NCI-H1417 (cell line): ENCODE results near the gene TUBB.
A peak's percentile ranks its signal among the peaks of the same experiment; 100 is the strongest.

Experiments used
- DNase-seq, 3 experiments: peaks; one replicate each; lab custom pipeline; 2025; lab: John Stamatoyannopoulos, UW

The TUBB gene

DNA sequence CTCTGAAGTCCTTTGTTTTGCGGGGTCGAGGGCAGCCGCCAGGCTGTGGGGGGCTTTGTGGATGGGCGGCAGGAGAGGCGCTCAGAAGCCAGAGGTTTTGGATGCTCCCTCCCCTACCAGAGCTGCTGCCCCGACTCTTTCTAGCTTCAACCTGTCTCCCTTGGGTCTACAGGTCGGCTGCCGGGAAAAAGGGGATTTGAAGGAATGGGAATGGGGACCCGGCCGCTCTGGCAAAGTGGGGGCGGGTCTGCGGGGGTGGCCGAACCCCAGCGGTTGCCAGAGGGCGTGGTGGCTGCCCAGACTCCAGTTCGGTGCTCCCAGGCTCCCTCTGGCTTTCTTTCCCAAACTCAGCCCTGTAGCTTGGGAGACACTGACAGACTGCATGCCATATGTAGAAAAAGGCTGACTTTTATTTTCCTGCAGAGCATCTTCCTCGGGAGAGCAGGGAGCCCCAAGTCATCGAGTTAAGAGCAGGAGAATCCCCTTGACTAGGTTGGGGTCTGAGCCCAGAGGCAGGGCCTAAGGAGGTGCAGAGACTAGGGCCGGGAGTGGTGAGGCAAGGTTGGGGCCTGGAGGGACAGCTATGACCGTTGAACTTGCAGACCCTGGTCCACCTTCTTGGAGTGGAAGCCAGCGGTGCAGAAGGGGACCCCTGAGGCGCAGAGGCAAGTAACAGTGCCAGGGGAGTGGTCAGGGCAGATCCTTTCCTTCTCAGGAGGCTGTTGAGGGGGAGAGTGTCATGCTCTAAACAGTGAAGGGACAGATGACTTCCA lies 32.3 kb upstream of the TUBB start:
- DNase-seq: no peak

DNA sequence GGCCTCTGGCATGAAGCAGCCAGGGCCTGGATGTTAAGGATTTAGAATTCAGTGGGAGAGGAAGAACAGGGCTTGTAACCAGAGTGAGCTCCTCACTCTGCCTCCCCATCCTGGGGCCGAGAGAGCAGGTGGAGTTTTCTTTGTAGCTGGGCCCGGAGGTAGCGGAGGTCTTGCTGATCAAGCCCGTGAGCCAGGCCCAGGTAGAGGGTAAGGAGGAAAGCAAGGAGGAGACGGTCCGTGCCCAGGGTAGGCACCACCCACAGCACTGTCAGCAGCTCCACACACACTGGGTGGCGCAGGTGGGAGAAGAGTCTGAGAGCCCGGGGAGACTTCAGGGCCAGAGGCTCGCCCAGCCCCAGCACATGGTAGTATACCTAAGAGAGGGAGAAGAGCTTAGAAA lies 31.6 kb upstream of the TUBB start:
- no peak for DNase-seq

DNA sequence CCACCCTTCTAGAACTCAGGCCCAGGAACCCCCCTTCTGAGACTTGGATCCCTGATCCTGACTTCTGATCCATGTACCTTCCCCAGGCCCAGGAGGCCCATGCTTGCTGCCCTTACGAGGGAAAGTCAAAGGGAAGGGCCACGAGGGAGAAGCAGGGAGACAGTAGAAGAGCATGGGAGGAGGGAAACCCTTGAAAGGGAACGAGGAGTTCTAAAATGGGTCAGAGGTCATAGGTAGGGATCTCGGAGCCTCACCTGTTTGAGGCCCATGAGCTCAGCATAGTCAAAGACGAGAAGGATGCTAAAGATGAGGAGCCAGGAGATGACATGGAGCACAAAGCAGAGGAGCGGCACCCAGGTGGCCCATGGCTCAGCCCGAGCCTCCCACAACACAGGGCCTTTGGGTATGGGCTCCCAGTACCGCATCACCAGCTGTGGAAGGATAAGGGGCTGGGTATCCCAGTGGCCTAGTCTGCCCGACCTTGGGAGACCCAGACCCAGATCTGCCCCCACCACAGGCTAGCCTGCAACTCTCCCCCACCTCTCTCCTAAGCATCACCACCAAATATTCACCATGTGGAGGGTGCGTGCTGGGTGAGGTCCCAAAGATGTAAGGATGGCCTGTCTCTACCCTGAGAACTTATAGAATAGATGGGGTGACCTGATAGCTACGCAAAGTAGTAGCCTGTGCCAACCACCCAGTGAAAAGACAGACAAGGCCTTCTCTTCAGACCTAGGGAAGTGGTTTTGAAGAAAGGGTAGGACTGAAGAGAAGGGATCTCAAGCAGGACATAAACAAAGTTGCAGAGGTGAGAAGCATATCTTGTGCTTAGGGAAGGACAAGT lies 30.9 kb upstream of the TUBB start:
- no peak for DNase-seq

DNA sequence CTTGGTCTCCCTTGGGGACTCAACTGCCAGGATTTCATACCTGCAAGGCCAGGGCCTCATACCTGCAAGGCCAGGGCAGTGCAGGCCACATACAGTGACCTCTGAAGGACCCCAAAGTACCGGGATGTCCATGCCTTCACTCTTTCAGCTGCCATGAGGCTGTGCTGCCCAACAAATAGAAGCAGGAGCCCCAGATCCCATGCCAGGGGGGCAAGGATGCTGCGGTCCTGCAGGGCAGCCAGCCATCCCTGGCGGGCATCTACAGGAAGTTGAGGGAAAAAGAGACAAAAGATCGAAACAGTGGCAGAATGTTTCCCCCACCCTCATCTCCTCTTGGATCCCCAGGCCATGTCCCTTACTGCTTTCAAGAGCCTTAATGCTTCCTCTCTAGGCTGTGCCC lies 30.2 kb upstream of the TUBB start:
- DNase-seq: no peak

DNA sequence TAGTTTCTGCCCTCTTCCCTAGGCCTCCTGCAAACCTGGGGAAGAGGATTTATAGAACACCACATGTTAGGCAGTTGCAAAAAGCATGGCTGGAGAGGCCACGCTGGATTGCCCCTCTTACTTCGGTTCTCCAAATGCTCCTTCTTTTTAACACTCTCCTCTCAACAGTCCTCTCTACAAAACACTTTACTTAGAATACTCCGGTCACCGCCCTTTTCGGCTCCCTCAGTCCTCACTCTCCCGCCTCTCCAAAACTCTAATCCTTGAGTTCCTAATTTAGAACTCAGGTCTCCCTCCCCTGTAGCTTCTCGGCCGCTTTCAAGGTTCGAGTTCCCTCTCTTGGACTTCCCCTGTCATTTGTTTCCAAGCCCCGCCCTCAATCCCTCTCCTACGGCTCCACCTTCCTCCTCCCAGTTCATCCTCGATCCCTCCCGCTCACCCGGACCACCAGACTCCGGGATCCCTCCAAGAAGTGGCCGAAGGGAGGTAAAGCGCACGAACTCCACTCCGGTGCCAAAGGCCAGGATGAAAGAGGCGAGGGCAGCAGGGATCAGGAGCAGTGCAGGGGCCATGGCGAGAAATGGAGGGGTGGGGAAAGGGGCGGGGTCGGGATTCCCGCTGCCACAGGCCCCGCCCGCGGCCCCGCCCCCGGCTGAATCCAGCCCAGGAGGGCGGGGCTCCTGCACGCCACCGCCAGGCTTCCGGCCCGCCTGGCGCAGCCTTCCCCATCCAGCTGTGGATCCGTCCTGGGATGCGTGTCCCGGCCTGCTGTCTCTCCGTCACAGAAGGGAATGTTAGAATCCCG lies 29.5 kb upstream of the TUBB start, which contains the start of gene NRM:
NRM (minus strand) TSS at position 582 of the 805 bp plus-strand sequence; CDS start at position 572, 10 bp downstream.
- DNase-seq: peak; percentile 89 to 94 (median 92)

DNA sequence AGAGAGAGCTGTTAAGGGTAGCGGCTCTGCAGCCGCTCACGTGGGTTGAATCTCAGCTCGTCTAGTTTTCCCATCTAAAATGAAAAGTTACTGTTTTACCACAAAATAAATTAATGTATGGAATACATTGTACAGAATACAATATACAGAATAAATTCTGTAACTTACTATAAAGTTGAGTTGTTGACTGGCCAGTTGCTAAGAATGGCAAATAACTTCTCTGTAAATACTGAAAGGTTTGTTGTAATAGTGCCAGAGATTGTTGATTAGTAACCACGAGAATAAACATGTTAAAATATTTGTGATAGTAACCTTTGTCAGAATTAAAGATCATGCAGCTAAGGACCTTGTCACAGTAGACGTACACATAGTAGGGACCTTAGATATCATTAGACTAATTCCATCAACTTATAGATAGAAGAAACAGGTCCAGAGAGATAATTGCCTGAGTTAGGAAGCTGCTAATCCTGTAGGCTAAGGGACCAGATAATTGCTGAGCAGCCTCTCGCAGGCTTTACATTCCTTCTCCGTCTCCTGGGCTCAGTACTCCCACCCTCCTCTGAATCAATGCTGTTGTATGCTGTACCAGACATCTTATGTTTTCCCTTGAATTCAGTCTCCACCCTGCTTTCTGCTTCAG lies 28.8 kb upstream of the TUBB start:
- DNase-seq: peak in 2 of 3 experiments; percentile 4 to 53

DNA sequence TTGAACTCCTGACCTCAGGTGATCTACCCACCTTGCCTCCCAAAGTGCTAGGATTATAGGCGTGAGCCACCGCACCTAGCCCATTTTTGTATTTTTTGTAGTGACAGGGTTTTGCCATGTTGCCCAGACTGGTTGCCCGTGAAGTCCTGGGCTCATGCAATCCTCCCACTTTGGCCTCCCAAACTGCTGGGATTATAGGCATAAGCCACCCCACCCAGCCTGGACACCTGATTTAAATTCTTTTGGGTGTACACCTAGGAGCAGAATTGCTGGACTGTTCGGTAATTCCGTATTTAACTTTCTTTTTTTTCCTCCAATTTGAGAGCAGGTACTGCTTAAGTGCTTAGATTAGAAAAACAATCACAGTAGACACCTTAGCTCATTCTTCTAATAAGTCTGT lies 23.7 kb upstream of the TUBB start:
- no peak for DNase-seq

DNA sequence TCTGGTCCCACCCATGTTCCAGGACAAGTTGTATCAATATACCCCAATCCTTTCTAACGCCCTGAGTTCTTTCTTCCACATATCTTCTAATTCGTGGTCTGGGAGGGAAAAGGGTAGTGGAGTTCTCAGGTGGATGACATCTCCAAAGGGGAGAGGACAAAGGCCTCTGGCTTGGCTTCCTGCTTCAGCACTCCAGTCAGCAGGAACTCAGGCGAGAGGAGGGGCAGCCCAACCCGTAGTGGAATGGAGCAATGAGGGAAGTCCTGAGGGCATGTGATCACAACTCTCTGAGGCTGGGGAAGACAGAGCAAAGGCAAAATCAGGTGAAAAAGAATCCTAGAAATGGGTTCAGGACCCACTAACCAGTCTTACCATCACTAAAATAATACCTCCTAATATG lies 19.8 kb upstream of the TUBB start:
- no peak for DNase-seq

DNA sequence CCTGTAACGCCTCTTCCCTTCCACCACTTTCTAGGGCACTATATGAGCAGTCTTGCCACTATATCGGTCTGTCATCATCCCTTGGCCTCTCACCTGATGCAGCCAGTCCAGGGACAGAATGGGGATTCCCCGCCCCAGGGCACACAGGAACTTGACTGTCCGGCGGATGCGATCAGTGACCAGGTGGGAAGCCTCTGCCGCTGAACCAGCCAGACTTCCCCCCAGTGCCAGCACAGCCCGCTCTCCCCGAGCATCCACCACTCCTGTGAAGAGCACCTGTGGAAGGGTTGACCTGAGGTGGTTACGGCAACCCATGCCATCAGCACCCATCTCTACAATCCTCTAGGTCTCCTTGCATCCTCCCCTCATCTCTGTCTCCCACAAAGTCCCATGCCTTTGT lies 17.1 kb upstream of the TUBB start:
- no peak for DNase-seq

DNA sequence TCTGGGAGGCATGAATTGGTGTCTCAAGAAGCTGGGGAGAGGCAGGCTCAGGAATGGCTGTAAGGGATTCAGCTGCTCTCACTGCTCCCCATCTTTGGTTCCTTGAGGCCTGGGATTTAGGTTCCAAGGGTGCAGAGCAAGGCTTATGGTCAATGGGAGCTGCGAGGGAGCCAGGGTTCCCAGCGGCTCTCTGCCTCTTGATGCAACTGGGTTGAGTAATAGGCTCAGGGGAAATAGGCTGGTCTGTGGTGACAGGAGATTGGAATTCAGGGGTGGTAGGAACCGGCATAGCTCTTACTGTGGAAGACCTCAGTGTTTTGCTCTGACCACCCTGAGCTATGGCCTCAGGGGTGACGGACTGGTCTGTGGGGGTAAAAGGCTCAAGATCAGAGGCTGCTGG lies 16.3 kb upstream of the TUBB start:
- no peak for DNase-seq

DNA sequence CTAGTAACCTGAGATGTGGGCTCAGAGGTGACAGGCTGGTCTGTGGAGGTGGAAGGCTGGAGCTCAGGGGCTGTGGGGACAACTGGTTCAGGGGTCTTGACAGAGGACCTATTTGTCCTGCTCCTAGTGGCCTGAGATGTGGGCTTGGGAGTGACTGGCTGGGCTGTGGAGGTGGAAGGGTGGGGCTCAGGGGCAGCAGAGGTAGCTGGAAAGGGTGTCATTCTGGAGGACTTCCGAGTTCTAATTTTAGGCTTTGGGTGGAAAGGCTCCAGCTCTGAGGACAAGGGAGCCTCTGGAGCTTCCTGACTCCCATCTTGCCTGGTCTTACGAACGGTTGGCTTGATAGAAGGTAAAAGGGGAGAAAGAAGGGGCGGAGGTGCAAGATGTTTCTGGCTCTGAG lies 14.5 kb upstream of the TUBB start:
- no peak for DNase-seq

DNA sequence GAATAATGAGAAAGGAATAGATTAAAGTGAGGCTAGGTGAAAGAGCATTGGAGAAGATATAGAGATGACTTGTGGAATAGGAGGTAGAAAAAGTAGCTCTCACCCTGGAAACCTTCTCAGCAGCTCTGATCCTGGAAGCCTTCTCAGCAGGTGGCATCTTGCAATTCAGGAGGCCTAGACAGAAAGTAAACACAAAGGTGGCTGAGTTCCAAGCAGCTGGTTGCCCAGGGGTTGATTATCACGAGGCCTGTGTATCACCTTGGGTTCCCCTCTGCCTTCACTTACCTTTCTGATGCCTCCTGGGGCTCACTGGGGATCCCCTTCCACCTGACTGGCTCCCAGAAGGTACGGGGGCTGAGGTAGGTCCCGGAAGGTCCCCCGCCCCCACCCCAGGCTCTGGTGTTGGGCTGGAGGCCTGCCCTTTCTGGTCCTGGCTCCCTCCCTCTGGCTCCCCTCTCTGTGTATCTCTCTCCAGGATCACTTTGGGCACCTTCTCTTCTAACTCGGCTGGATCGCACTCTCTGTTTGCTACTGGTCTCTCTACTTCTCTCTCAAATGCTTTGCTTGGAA lies 12.8 kb upstream of the TUBB start:
- peak; percentile 69 to 92 (median 80) for DNase-seq

DNA sequence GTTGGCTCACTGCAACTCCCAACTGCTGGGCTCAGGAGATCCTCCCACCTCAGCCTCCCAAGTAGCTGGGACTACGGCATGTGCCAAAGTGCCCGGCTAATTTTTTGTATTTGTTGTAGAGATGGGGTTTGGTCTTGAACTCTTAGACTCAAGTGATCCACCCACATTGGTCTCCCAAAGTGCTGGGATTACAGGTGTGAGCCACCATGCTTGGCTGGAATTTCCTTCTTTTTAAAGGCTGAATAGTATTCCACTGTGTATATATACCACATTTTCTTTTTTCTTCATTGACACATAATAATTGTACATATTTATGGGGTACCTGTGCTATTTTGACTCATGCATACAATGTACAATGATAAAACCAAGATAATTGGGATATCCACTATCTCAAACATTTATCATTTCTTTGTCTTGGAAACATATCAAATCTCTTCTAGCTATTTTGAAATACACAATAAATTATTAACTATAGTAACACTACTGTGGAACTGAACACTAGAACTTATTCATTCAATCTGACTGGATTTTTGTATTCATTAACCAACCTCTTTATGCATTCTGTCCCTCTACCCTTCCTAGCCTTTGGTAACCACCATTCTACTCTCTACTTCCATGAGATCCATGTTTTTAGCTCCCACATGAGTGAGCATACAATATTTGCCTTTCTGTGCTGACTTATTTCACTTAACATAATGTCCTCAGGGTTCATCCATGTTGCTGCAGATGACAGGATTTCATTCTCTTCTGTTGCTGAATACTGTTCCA lies 10.9 kb upstream of the TUBB start:
- no peak for DNase-seq

DNA sequence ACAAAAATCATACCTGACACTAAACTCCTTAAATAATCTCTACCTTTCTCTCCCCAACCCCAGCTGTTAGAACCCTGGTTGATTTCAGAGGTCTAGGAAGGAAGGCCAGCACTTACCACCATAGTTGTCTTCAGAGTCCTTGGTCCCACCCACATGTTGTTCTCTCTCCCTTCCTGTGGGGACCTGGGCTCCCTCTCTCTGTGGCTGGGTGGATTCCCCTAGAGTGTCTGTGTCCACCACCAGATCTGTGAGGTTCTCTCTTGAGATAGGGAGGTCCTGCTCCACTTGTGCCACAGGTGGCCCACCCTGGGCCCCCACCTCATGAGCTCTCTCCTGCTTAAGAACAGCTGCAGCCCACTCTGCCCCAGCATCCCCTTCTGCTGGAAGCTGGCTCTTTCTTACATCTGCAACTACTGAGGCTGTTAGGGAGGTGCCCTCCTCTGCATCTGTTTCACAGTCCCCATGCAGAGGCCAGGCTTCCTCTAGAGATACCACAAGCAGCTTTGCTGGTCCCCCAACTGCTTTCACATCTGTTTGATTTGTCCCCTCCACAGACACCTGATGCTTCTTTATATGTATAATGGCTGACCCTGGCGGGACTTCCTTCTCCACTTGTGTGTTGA lies 8.3 kb upstream of the TUBB start:
- DNase-seq: no peak

DNA sequence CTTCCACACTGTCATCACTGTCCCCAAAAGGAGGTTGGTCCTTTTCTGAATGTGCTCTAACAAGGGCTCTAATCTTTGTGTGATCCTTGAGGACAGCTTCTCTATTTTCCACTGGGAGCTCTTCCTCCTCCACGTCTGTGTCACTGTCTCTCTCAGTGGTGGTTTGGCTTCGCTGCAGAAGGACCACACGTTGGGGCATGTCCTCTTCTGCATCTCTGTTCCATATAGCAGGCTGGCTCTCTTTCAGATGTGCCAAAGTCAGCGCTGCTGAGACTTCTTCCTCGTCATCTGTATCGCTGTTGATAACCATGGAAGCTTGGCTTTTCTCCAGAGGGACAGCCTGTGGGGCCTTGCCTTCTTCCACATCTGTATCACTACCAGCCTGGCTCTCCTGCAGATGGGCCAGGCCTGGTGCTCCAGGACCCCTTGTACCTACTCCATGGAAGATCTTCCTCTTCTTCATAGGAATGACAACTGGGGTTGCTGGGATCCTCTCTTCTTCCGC lies 7.7 kb upstream of the TUBB start:
- DNase-seq: no peak

DNA sequence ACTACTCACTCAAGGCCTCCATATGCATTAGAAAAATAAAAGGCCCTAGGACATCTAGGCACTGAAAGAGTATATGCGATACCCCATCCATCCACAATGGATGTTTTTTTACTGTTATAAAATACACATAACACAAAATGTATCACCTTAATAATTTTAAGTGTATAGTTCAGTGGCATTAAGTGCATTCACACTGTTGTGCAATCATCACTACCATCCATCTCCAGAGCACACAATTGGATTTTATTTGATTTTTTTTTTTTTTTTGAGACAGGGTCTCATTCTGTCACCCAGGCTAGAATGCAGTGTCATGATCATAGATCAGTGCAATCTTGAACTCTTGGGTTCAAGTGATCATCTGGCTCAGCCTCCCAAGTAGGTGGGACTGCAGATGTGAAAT lies 5.9 kb upstream of the TUBB start:
- no peak for DNase-seq

DNA sequence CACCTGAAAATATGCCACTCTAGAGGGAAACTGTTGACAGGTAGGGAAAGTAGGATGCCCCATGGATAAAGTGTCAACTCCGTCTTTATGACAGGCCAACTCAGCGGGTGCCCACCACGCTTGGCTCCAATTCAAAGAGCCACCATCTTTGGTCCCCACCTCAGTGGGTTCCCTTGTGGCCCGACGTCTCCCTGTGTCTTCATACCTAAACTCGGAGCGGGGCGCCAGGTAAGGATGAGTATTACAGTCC lies 3.3 kb upstream of the TUBB start:
- no peak for DNase-seq

DNA sequence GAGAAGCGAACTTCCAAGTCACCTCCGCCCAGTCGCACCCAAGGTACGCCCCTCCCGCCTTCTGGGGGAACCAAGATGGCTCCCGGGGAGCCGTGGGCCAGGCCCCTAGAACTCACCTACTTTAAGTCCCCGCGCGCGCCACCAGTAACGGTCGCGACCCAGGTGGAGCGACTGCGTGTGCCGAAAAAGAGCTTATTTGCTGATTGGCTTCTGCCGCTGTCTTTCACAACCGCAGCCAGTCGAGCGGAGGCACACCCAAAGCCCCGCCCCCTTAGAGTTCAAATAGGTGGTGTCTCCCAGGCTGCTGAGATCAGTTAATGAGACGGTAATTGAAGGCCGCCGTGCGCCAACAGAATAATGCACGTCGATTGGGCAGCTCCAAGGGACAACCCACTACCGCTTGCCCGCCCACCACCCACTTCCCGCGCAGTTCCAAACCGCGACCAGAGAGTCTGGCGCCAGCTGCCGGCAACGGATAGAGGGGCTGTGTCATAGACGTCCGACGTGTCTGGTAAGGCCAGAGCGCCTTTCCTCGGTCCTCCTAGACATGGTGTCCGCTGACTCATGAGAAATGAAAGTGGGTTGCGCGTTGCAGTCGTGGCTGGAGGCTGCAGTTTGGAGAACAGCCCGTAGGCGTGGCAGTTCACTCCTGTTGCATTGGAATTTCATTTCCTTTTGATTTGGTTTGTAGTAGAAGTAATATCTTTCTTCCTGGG lies 2.9 kb upstream of the TUBB start, which contains the start of gene MDC1:
MDC1 (minus strand) TSS at position 153 of the 716 bp plus-strand sequence. CDS start 2,106 bp downstream, outside the sequence.
- peak; percentile 97 to 99 (median 99) for DNase-seq
